ENCODE results near the gene SPATA9.

Gene SPATA9

DNA sequence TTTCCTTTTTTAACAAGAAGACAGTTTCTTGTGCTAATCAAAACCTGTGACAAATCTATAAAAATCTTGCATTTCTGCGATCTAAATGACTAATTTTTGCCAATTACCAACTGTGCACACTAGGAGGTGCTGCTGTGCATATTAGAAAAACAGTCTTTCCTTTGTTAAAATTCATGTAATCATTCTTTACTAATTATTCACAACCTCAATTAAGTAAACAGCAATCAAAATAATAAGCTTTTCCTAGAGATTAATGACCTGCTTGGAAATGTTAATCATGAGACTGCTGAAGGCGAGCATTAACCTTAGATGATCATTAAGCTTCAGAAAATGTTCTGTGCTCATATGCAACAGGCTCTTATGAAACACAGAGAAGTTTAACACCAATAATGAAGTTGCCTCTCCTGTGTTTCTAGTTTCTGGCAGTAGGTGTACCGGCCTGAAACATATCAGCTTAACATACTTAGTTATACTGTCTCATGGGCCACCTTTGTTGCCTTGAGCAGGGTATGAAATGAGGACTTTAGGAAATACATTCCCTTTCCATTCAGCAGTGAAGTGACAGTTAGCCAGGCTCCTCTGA lies 18.5 kb downstream of the SPATA9 start:
- no peak overlapping the region for H3K4me3 ChIP-seq (ENCODE audit: low read depth, low read length)
- TF ChIP-seq, protein P1, sequence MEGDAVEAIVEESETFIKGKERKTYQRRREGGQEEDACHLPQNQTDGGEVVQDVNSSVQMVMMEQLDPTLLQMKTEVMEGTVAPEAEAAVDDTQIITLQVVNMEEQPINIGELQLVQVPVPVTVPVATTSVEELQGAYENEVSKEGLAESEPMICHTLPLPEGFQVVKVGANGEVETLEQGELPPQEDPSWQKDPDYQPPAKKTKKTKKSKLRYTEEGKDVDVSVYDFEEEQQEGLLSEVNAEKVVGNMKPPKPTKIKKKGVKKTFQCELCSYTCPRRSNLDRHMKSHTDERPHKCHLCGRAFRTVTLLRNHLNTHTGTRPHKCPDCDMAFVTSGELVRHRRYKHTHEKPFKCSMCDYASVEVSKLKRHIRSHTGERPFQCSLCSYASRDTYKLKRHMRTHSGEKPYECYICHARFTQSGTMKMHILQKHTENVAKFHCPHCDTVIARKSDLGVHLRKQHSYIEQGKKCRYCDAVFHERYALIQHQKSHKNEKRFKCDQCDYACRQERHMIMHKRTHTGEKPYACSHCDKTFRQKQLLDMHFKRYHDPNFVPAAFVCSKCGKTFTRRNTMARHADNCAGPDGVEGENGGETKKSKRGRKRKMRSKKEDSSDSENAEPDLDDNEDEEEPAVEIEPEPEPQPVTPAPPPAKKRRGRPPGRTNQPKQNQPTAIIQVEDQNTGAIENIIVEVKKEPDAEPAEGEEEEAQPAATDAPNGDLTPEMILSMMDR (conservative IDR thresholded peaks at IDR 0.05; ENCODE audit: low read depth, low read length): peak; percentile 74
- peak; percentile 59 for DNase-seq (ENCODE audit: low read depth)

DNA sequence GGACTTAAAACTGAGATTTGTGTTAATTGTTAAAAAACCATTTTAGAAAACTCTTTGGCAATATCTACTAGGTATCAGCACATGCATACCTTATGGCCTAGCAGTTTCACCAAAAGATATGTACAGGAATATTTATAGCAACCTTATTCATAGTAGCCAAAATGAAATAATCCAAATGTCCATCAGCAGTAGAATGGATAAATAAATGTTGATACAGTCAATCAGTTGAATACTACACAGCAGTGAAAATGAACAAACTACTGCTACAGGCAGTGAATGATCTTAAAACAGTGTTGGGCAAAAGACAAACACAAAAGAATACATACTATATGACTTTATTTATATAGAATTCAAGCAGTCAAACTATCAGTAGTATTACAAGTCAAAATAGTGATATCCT lies 19.8 kb downstream of the SPATA9 start:
- no peak overlapping the region for H3K4me3 ChIP-seq (ENCODE audit: low read depth, low read length)
- TF ChIP-seq, protein P1 (conservative IDR thresholded peaks at IDR 0.05; ENCODE audit: low read depth, low read length): no peak
- DNase-seq (ENCODE audit: low read depth): no peak

DNA sequence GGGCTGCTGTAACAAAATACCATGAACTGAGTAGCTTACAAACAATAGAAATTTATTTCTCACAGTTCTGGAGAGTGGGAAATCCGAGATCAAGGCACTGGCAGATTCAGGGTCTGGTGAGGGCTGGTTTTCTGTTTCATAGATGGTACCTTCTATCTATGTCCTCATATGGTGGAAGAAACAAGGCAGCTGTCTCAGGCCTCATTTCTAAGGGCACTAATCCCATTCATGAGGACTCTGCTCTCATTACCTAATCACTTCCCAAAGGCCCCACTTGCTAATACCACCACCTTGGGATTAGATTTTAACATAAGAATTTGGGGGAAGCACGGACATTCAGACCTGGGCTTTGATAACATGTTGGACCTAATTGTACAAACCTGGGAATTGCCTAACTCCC lies 22.7 kb downstream of the SPATA9 start:
- TF ChIP-seq, protein P1 (conservative IDR thresholded peaks at IDR 0.05; ENCODE audit: low read depth, low read length): no peak
- DNase-seq (ENCODE audit: low read depth): no peak
- H3K4me3 ChIP-seq (ENCODE audit: low read depth, low read length): no peak overlapping the region

DNA sequence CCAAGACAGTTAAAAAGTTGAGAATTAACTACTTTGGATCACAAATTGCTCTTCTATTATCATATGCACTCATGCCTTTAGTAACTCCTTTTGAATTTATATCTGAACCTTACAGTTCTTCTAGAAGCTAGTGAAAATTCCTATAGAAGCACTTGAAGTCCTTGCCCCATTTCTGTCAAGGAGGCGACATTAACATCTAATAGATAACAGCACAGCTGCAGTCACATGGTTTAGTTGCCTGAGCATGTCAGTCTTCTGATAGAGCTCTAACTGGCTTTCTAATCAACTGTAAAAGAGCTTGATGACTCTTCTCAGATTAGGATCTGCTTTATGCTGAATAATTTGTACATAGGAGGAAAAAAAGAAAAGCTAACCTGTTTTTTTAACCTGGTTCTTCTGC lies 27.2 kb downstream of the SPATA9 start:
- no peak overlapping the region for H3K4me3 ChIP-seq (ENCODE audit: low read depth, low read length)
- TF ChIP-seq, protein P1 (conservative IDR thresholded peaks at IDR 0.05; ENCODE audit: low read depth, low read length): no peak
- DNase-seq (ENCODE audit: low read depth): no peak

DNA sequence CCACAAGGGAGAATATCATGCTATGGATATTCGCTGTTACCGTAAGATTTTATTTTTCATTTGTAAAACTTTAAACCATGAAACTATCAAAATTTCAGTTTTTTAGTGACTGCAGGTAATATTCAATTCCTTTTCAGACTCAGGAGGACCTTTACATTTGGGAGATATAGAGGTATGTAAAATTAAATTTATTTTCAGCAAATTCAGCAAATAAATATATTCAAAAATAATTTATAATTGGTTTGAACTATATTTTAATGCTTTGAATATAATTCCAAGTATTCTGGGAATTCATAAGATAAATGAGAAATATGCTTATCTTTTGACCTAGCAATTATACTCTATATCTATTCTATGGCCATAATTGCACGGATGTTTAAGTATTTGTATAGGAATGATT lies 28.6 kb downstream of the SPATA9 start:
- no peak for DNase-seq (ENCODE audit: low read depth)
- no peak overlapping the region for H3K4me3 ChIP-seq (ENCODE audit: low read depth, low read length)
- TF ChIP-seq, protein P1 (conservative IDR thresholded peaks at IDR 0.05; ENCODE audit: low read depth, low read length): no peak

DNA sequence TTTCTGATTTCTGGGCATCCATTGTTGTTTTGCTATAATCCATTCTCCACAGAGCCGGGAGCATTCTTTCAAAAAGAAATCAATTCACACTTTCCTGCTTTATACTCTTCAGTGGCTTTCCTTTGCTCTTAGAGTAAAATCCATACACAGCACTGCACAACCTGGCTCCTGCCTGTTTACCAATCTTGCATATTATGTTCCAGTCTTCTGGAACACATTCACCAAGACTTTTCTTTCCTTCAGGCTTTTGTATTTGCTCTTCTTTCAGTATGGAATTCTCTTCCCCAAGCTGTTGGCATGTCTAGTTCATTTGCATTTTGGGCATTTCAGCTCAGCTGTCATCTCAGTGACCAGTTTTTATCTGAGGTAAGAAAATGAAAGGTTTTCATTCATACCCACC lies 29.9 kb downstream of the SPATA9 start:
- H3K4me3 ChIP-seq (ENCODE audit: low read depth, low read length): no peak overlapping the region
- DNase-seq (ENCODE audit: low read depth): no peak
- TF ChIP-seq, protein P1 (conservative IDR thresholded peaks at IDR 0.05; ENCODE audit: low read depth, low read length): no peak

DNA sequence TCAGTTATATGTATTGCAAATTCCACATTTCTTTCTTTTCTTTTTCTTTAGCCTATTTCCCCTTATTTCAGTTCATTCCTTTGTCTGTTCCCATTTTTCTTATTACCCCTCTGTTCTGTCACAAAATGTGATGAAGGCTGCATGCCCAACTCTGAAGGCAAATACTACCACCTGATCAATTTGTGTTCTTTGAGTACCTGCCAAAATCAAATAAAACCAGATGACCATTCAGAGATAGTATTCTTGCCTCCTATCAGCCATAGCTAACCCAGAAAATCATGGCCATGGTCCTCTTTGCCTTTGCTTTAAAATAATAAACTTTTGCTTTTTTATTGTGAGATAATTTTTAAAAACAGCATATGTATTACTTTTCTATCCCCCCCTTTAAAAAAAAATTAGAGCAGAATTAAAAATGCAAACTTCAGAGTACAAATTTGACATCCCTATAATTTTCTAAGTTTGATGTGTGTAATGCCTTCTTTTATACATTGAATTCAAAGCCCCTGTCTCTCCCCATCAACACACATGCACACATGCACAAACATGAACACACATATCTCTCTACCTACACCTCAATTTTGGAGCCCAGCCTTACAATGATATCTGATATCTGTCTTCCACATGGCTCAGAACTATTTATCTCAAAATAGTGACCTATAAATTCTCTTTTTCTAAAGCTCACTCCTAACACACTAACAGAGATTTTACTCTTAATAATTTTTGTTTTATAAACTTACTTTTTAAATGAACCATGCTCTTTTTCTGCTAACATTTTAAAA lies 32.8 kb downstream of the SPATA9 start:
- H3K4me3 ChIP-seq (ENCODE audit: low read depth, low read length): no peak overlapping the region
- TF ChIP-seq, protein P1 (conservative IDR thresholded peaks at IDR 0.05; ENCODE audit: low read depth, low read length): no peak
- DNase-seq (ENCODE audit: low read depth): no peak

Measured in choroid plexus epithelial cell (primary cell).